Kidney (tissue), 14 donors: ENCODE measurements around the gene LZTS2. TPM values are rescaled to one million over a fixed set of nuclear protein-coding genes. Genes with fewer than 3 reads are reported as not detected.

Source experiments
- DNase-seq, 5 donors: peaks; one replicate each; pipeline ENCODE4 v3.0.0-alpha.2; 2013 to 2020
- FAIRE-seq: peaks from 2 replicates; lab custom pipeline; 2012; peaks lifted over from hg19 to GRCh38; lab: Jason Lieb, UNC
- H3K27ac ChIP-seq, 2 donors: one replicate each; pipeline ENCODE4 v1.7.0; 2013; ENCODE audit warnings: low read depth in 2 of 2, low read length in 2 of 2, inconsistent platforms in 1 of 2
- H3K27me3 ChIP-seq: one replicate; pipeline ENCODE4 v1.7.1; 2013; ENCODE audit warnings: low read length, inconsistent platforms; ENCODE audit not compliant: control insufficient read depth, insufficient read depth
- H3K36me3 ChIP-seq, 3 donors: one replicate each; pipeline versions ENCODE4 v1.7.0 to v1.7.1; 2013; ENCODE audit warnings: low read length in 3 of 3, control low read depth in 1 of 3, inconsistent platforms in 1 of 3; ENCODE audit not compliant: insufficient read depth in 3 of 3, control insufficient read depth in 2 of 3
- H3K4me1 ChIP-seq, 3 donors: one replicate each; pipeline versions ENCODE4 v1.7.0 to v1.7.1; 2013; ENCODE audit warnings: low read length in 3 of 3, inconsistent platforms in 1 of 3, low read depth in 1 of 3; ENCODE audit not compliant: control insufficient read depth in 2 of 3, insufficient read depth in 2 of 3
- H3K4me3 ChIP-seq, 3 donors: one replicate each; pipeline versions ENCODE4 v1.7.0 to v1.8.1; 2013; ENCODE audit warnings: low read length in 3 of 3, control low read depth in 1 of 3, inconsistent platforms in 1 of 3
- H3K9ac ChIP-seq, 3 donors: one replicate each; pipeline versions ENCODE4 v1.7.0 to v1.7.1; 2013; ENCODE audit warnings: low read length in 3 of 3, control low read depth in 1 of 3, inconsistent platforms in 1 of 3
- H3K9me3 ChIP-seq, 3 donors: one replicate each; pipeline versions ENCODE4 v1.7.0 to v1.7.1; 2013; ENCODE audit warnings: low read length in 3 of 3, control low read depth in 1 of 3, inconsistent platforms in 1 of 3; ENCODE audit not compliant: control insufficient read depth in 2 of 3, insufficient read depth in 1 of 3
- CTCF ChIP-seq: IDR thresholded peaks from 3 replicates; pipeline ENCODE4 v1.5.1; 2012; ENCODE audit warnings: mild to moderate bottlenecking, moderate library complexity, borderline replicate concordance; ENCODE audit not compliant: insufficient read depth; ENCODE audit errors: extremely low read depth
- intact Hi-C: fragments of 100-400 bp; cut with DNase I; formaldehyde crosslinking; loops from one replicate; pipeline ENCODE4 v1.11.1; 2022
- polyA plus RNA-seq: library from polyadenylated mRNA; stranded (reverse); fragments of 350-450 nt; fragmentation: Illumina TruSeq; extraction: RNeasy Lipid Tissue Mini Kit (QIAGEN cat#74804); gene quantifications from one replicate; pipeline ENCODE4 v1.2.3, GENCODE V29; 2014; ENCODE audit warnings: low read depth, low replicate concordance; ENCODE audit not compliant: insufficient read depth
- total RNA-seq: library from RNA; stranded (reverse); fragmentation: NEBNext Ultra II Directional; extraction: Animal tissue kit (Norgen Biotek cat#: 25700); gene quantifications from one replicate; pipeline ENCODE4 v1.2.1, GENCODE V29; 2021
- donor health status: control.
- donor health status: control.
- donor health status: control.
- donor health status: control.
- donor health status: control.
- donor health status: DM: yes; HTN: yes; CAD: no.
- donor health status: Normal renal cell carcinoma (clear cell type).

Gene LZTS2
- total and polyA plus RNA-seq, 2 donors from 2014 or later: 47.3 to 54.7 TPM

GRCh38 chr10:101014230-101014884 is 14.7 kb downstream of the LZTS2 start:
- TF ChIP-seq CTCF: peak; percentile 85
- FAIRE-seq: no peak
- intact Hi-C loops: no loop called here

DNA sequence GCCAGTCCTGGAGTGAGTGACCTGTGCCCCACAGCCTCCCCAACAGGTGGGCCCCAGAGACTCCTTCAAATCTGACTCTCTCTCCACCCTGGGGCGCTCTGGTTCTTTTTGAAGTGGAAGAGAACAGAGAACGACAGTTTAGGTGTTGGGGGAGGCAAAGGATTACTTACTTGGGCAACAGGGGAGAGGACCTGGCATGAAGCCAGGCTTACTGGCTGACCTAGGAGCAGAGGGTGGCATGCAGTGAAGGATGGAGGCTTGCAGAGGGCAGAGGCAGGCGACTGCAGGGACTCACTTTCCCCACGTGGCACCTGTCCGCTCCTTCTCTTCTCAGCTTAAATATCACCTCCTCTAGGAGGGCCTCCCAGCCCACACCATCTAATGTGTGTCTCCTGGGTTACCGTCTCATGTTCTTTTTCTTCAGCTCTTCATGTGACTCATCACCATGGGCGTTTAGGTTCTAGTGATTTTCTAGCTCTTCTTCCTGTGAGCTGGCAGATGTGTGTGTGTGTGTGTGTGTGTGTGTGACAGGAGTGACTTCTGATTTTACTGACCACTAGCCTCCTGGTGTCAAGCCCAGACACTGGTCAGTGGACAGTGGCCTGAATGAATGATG is 15.5 kb downstream of the LZTS2 start:
- H3K4me1 ChIP-seq: peaks cover 0 to 17% (median 0%) of the 10 kb centered on the region in 3 donors
- FAIRE-seq: no peak
- no peak overlapping the region for H3K27ac ChIP-seq
- TF ChIP-seq CTCF: no peak
- peaks cover 4% of the 10 kb centered on the region for H3K27me3 ChIP-seq
- DNase-seq: no peak
- intact Hi-C loops: no loop called here
- H3K9ac ChIP-seq: no peak overlapping the region
- H3K4me3 ChIP-seq: no peak overlapping the region
- H3K36me3 ChIP-seq: no peaks in the 10 kb centered on the region
- H3K9me3 ChIP-seq: no peaks in the 10 kb centered on the region

More at GRCh38 chr10:101014230-101014884, 14.7 kb downstream of the LZTS2 start:
- Histone ChIP-seq H3K9ac (no peak overlapping the region), H3K9me3 (no peaks in the 10 kb centered on the region), H3K4me1 (peaks cover 0 to 17% (median 0%) of the 10 kb centered on the region in 3 donors), H3K27ac (no peak overlapping the region), H3K4me3 (no peak overlapping the region), H3K27me3 (peaks cover 4% of the 10 kb centered on the region), H3K36me3 (no peaks in the 10 kb centered on the region)
- DNase-seq: peak; percentile 74 to 88 (median 81)

DNA sequence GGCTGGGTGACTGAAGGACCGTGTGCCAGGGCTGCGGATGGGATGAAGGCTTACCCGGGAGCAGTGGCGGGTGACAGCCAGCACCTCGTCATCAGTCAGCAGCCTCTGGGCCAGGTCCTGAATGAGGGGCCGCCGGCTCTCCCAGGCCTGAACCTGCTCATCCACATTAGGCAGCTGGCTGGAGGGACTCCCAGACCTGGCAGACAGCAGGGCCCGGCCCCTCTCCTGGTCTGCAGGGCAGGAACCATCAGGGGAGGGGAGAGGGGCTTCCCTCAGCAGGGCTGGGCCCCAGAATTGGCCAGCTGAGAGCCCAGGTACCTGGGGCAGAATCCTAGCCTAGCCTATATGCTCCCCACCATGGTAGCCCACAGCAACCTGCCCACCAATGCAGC is 16.0 kb downstream of the LZTS2 start:
- no peak overlapping the region for H3K9ac ChIP-seq
- H3K4me3 ChIP-seq: no peak overlapping the region
- no peak for FAIRE-seq
- no peak overlapping the region for H3K27ac ChIP-seq
- peak in 1 of 5 donors; percentile 41 for DNase-seq
- peaks cover 0 to 17% (median 0%) of the 10 kb centered on the region in 3 donors for H3K4me1 ChIP-seq
- no peaks in the 10 kb centered on the region for H3K9me3 ChIP-seq
- no peaks in the 10 kb centered on the region for H3K36me3 ChIP-seq
- TF ChIP-seq CTCF: no peak
- intact Hi-C loops: no loop called here
- peaks cover 4% of the 10 kb centered on the region for H3K27me3 ChIP-seq
